ENCODE measurements around the gene ST6GAL1. TPM values are rescaled to one million over a fixed set of nuclear protein-coding genes. Genes with fewer than 3 reads are reported as not detected.
"Not testable (repeated sequence)": the region's sequence is repeated elsewhere in the genome, so short reads cannot be mapped to it uniquely, and the experiment has no call there.

Gene ST6GAL1
- total RNA-seq, 1 experiment from 2014 or later: 74.2 TPM

DNA sequence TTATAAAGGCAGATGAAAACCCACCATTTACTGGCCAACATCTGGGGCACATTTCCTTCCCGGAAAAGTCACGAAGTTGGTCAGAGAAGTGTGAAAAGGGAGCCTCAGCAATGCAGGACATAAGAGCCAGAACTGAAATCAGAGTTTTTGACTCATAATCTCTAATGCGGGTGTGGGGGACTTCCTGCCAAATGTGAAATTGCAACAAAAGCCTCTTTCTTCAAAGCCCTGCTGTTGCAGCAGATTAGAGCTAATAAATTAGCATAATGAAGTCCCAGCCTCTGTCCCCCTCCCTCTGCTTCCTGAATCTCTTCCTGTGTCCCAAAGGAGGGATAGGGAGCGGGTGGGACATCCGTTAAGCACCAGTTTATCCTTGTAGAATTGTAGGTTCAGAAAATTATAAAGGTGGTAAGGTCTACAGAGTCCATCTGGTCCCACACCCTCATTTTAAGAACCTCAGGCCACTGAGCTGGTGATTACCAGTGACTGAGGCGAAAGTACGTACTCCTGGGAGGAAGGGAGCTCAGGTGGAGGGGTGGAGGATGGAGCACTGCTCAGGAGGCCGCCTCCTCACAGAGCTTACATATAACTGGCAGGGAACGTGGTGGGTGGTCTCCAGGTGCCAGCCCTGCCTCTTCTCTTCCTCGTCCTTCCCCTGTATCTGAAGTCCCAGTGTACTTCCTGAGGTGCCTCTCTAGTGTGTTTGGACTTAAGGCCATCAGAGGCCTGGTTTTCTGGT is 35.0 kb downstream of the ST6GAL1 start:
- peak; percentile 97 for DNase-seq (ENCODE audit: low spot score)
- Histone ChIP-seq H3K36me3 (ENCODE audit: insufficient read depth, low read length, poor library complexity, severe bottlenecking) (peaks cover 20% of the 10 kb centered on the region), H3K27me3 (replicated peaks; ENCODE audit: insufficient read depth, low read depth, low read length, poor library complexity) (no peaks in the 10 kb centered on the region), H3K9me3 (ENCODE audit: low read depth, low read length, poor library complexity, severe bottlenecking) (no peaks in the 10 kb centered on the region), H3K27ac (ENCODE audit: low read depth, low read length, poor library complexity, severe bottlenecking) (peak overlapping the region; percentile 94), H3K4me3 (ENCODE audit: low read depth, low read length, poor library complexity, severe bottlenecking) (peak overlapping the region; percentile 23), H3K4me1 (ENCODE audit: insufficient read depth, low read length, poor library complexity, severe bottlenecking) (peaks cover 62% of the 10 kb centered on the region)
- no TSS peak for BruUV-seq (replicated peaks)
- no peak for TF ChIP-seq CTCF (conservative IDR thresholded peaks at IDR 0.05; ENCODE audit: low read depth, low read length)
- no peak for TF ChIP-seq EZH2 (IDR thresholded peaks at IDR 0.05; ENCODE audit: borderline replicate concordance, low read depth, low read length, poor library complexity, severe bottlenecking)
- POLR2A ChIA-PET (ENCODE audit: low non-redundant PET): interaction anchor here (0.6 kb wide), 1 partner anchor 34 kb away, joined by 3 read pairs; no protein-coding TSS in a partner anchor
- intact Hi-C loops (cut with micrococcal nuclease; ENCODE audit: unreplicated experiment): loop anchor here (2.0 kb wide), 1 partner anchor 35 kb away; the partner anchor contains the start of gene ST6GAL1
- CTCF ChIA-PET: no interaction called here

DNA sequence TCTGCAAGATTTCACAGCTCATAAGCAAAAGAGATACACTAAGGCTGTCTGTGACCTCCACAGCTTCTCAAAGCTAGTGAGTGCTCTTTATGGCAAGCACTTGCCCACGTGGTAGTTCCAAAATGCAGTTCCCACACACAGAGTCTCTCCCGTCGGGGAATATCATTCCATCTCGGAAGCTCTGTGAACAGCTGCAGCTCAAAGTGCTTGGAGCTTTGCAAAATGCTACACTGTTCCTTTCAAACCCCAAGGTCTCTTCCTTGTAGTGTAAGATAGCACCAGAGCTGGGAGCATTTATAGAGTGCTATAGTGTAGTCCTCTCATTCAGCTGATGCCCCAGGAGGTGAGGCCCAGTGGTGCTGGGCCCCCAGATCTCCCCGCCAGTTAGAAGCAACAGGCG is 36.1 kb downstream of the ST6GAL1 start:
- Histone ChIP-seq H3K4me3 (ENCODE audit: low read depth, low read length, poor library complexity, severe bottlenecking) (no peak overlapping the region), H3K9me3 (ENCODE audit: low read depth, low read length, poor library complexity, severe bottlenecking) (no peaks in the 10 kb centered on the region), H3K4me1 (ENCODE audit: insufficient read depth, low read length, poor library complexity, severe bottlenecking) (peaks cover 63% of the 10 kb centered on the region), H3K27me3 (replicated peaks; ENCODE audit: insufficient read depth, low read depth, low read length, poor library complexity) (no peaks in the 10 kb centered on the region), H3K27ac (ENCODE audit: low read depth, low read length, poor library complexity, severe bottlenecking) (peak overlapping the region; percentile 94), H3K36me3 (ENCODE audit: insufficient read depth, low read length, poor library complexity, severe bottlenecking) (peaks cover 20% of the 10 kb centered on the region)
- ChIA-PET POLR2A (ENCODE audit: low non-redundant PET) (no interaction called here), CTCF (no interaction called here)
- BruUV-seq (replicated peaks): no TSS peak
- intact Hi-C loops (cut with micrococcal nuclease; ENCODE audit: unreplicated experiment): no loop called here
- peak; percentile 34 for DNase-seq (ENCODE audit: low spot score)
- no peak for TF ChIP-seq CTCF (conservative IDR thresholded peaks at IDR 0.05; ENCODE audit: low read depth, low read length)
- TF ChIP-seq EZH2 (IDR thresholded peaks at IDR 0.05; ENCODE audit: borderline replicate concordance, low read depth, low read length, poor library complexity, severe bottlenecking): no peak

DNA sequence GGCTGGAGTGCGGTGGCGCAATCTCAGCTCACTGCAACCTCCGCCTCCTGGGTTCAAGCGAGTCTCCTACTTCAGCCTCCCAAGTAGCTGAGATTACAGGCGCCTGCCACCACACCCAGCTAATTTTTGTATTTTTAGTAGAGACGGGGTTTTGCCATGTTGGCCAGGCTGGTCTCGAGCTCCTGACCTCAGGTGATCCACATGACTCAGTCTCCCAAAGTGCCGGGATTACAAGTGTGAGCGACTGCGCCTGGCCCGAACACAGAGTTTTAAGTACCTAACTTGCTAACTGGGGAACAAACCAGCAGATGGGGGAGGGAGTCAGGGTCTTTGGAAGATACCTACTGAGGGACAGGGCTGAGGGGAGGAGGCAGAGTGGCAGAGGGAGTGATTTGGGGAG is 36.9 kb downstream of the ST6GAL1 start:
- DNase-seq (ENCODE audit: low spot score); intact Hi-C loops (cut with micrococcal nuclease; ENCODE audit: unreplicated experiment); CTCF ChIA-PET; H3K9me3 ChIP-seq (ENCODE audit: low read depth, low read length, poor library complexity, severe bottlenecking); H3K4me3 ChIP-seq (ENCODE audit: low read depth, low read length, poor library complexity, severe bottlenecking); H3K27me3 ChIP-seq (replicated peaks; ENCODE audit: insufficient read depth, low read depth, low read length, poor library complexity); BruUV-seq (replicated peaks); POLR2A ChIA-PET (ENCODE audit: low non-redundant PET): not testable (repeated sequence)
- peak overlapping the region; percentile 94 for H3K27ac ChIP-seq (ENCODE audit: low read depth, low read length, poor library complexity, severe bottlenecking)
- peaks cover 67% of the 10 kb centered on the region for H3K4me1 ChIP-seq (ENCODE audit: insufficient read depth, low read length, poor library complexity, severe bottlenecking)
- H3K36me3 ChIP-seq (ENCODE audit: insufficient read depth, low read length, poor library complexity, severe bottlenecking): peaks cover 20% of the 10 kb centered on the region

GRCh38 chr3:186967686-186968085 is 37.4 kb downstream of the ST6GAL1 start:
- Histone ChIP-seq H3K9me3 (ENCODE audit: low read depth, low read length, poor library complexity, severe bottlenecking) (no peaks in the 10 kb centered on the region), H3K27me3 (replicated peaks; ENCODE audit: insufficient read depth, low read depth, low read length, poor library complexity) (no peaks in the 10 kb centered on the region), H3K4me3 (ENCODE audit: low read depth, low read length, poor library complexity, severe bottlenecking) (no peak overlapping the region), H3K4me1 (ENCODE audit: insufficient read depth, low read length, poor library complexity, severe bottlenecking) (peaks cover 63% of the 10 kb centered on the region), H3K36me3 (ENCODE audit: insufficient read depth, low read length, poor library complexity, severe bottlenecking) (peaks cover 23% of the 10 kb centered on the region), H3K27ac (ENCODE audit: low read depth, low read length, poor library complexity, severe bottlenecking) (peak overlapping the region; percentile 94)
- TF ChIP-seq CTCF (conservative IDR thresholded peaks at IDR 0.05; ENCODE audit: low read depth, low read length) (no peak), EZH2 (IDR thresholded peaks at IDR 0.05; ENCODE audit: borderline replicate concordance, low read depth, low read length, poor library complexity, severe bottlenecking) (no peak)
- intact Hi-C loops (cut with micrococcal nuclease; ENCODE audit: unreplicated experiment): no loop called here
- POLR2A ChIA-PET (ENCODE audit: low non-redundant PET): no interaction called here
- BruUV-seq (replicated peaks): no TSS peak
- DNase-seq (ENCODE audit: low spot score): no peak
- CTCF ChIA-PET: no interaction called here

Measured in A673 (cell line).